LNCaP clone FGC (cell line): Measurements from ENCODE around the gene NFATC2IP.

Source experiments
- DNase-seq: peaks from one replicate; pipeline ENCODE4 v3.0.0-alpha.2; 2011; ENCODE audit warnings: low read depth
- H3K4me3 ChIP-seq: 2 replicates; pipeline ENCODE4 v1.5.1; 2011; ENCODE audit warnings: mild to moderate bottlenecking, low read depth, low read length, control low read depth
- CTCF ChIP-seq: IDR thresholded peaks from 2 replicates; pipeline ENCODE4 v1.5.1; 2012; ENCODE audit warnings: mild to moderate bottlenecking; ENCODE audit not compliant: control insufficient read depth, insufficient read depth; ENCODE audit errors: extremely low read depth

NFATC2IP gene

GRCh38 chr16:28986492-28986891, 35.8 kb downstream of the NFATC2IP start:
- DNase-seq = no peak
- H3K4me3 ChIP-seq = no peak overlapping the region
- TF ChIP-seq CTCF = no peak

- DNase-seq = no peak
- H3K4me3 ChIP-seq = no peak overlapping the region
- TF ChIP-seq CTCF = no peak
Observed at GRCh38 chr16:28987170-28987853, 36.6 kb downstream of the NFATC2IP start.

DNA sequence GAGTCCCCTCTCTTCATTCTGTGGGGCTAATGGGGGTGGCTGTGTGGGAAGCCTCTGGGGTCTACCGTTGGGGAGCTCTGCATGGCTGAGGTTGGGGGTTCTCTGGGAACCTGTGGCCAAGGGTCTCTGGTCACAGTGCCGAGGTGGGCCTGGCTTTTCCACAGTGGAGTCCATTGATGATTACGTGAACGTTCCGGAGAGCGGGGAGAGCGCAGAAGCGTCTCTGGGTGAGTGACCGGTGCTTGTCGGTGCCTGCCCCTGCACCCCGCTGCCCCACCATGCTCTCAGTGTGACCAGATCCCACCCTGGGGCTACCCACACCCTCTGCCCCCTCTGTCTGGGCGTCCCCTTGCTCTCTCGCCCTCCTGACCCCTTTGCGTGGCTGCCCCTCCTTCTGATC, 38.6 kb downstream of the NFATC2IP start:
- no peak for DNase-seq
- no peak for TF ChIP-seq CTCF
- H3K4me3 ChIP-seq = no peak overlapping the region

DNA sequence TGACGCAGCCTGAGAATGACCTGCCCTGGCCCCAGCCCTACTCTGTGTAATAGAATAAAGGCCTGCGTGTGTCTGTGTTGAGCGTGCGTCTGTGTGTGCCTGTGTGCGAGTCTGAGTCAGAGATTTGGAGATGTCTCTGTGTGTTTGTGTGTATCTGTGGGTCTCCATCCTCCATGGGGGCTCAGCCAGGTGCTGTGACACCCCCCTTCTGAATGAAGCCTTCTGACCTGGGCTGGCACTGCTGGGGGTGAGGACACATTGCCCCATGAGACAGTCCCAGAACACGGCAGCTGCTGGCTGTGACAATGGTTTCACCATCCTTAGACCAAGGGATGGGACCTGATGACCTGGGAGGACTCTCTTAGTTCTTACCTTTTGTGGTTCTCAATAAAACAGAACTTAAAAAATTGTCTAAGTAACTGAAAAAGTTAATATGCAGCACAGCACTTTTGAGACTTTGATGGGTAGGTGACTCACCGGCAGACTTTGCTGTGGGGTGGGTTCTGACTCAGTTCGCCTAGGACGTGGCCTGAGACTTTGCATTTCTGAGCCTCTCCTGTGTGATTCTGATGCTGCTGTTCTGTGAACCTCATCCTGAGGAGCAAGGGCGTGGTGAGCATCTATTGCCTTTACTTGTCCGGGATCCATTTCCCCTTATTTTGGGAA, 39.8 kb downstream of the NFATC2IP start:
- DNase-seq = no peak
- no peak for TF ChIP-seq CTCF
- no peak overlapping the region for H3K4me3 ChIP-seq

- no peak overlapping the region for H3K4me3 ChIP-seq
- no peak for TF ChIP-seq CTCF
- no peak for DNase-seq
Observed at GRCh38 chr16:28991687-28992086, 41.0 kb downstream of the NFATC2IP start.

DNA sequence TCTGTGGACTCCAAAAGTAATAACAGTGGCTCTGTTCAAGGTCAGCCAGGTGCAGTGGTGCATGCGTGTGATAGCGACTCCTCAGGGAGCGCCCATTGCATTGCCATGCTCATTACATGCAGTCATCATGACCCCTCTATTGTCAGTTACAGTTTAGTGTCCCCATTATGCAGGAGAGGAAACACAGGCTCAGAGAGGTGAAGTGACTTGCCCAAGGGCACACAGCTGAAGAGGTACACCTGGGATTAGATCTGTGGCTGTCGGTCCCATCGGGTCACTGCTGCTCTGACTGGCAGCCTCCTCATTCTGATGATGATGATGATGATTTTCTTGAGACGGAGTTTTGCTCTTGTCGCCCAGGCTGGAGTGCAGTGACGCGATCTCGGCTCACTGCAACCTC, 41.8 kb downstream of the NFATC2IP start:
- TF ChIP-seq CTCF = no peak

GRCh38 chr16:28998837-28999236, 48.1 kb downstream of the NFATC2IP start:
- TF ChIP-seq CTCF = no peak
- no peak overlapping the region for H3K4me3 ChIP-seq

More for the DNA sequence above, 41.8 kb downstream of the NFATC2IP start:
- no peak overlapping the region for H3K4me3 ChIP-seq
- DNase-seq = no peak

More at GRCh38 chr16:28998837-28999236, 48.1 kb downstream of the NFATC2IP start:
- DNase-seq = no peak
